T-helper 2 cell treated with Interferon-gamma antibody and Interleukin-4, amounts not matched to agents 100 ng/mL and 5 ng/mL, for 36 hours (primary cell): ENCODE results near the gene NRCAM. TPM values are rescaled to one million over a fixed set of nuclear protein-coding genes. Genes with fewer than 3 reads are reported as not detected.

ENCODE experiments used
- intact Hi-C: fragments of 100-400 bp; cut with micrococcal nuclease; formaldehyde crosslinking; loops from one replicate; pipeline ENCODE4 v1.15.1; 2023
- total RNA-seq: library from RNA; stranded (reverse); gene quantifications from 2 replicates; pipeline ENCODE4 v1.2.3, GENCODE V29; 2022

The NRCAM gene
- total RNA-seq, 1 donor from 2014 or later = not detected

DNA sequence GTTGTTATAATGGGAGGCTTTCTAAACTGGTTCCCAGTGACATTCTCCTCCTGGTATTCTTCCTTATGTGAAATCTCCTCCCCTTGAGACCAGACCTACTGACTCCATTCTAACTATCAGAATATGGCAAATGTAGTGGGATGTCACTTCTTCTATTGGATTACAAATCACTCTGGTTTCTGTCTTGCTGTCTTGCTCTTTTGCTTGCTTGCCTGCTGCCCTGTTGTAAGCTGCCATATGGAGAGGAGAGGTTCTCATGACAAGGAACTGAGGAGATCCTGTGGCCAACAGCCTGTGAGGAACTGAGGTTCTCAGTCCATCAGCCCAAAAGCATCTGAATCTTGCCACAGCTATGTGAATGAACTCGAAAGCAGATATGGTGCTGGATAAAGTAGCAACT, 4.7 kb upstream of the NRCAM start:
- intact Hi-C loops = loop anchor here (2.0 kb wide), 1 partner anchor 280 kb away; no protein-coding TSS in a partner anchor

DNA sequence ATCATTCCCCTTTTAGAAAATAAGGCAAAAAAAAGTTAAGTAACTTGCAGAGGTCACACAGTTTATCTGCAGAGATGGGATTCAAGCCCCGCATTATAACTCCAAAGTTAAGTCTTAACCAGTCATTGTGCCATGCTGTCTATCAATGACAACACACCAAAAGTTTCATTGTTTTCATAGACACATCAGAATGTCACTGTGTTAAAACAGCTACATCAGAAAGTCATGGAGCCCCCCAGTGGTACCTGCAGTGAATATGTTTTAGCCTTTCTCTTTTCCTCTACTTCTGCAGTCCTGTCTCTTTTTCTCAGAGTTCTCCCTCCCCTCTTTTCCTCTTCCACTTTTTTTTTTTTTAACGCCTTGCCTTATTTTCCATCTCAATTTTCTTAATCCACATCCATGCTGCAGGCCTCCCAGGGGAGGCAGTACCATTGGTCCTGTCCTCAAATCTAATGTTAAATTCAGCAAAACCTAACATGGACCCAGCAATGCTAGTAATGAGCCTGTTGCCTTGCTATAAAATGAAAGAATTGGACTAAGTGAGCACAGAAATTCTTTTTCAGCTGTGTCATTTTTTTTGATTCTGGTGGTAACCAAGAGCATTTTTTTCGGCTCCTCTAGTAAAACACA, 3.8 kb upstream of the NRCAM start:
- intact Hi-C loops = loop anchor here (2.0 kb wide), 1 partner anchor 279 kb away; no protein-coding TSS in a partner anchor

GRCh38 chr7:108457871-108458270, 1.6 kb upstream of the NRCAM start:
- intact Hi-C loops = no loop called here

- intact Hi-C loops = no loop called here
Measured at GRCh38 chr7:108456845-108457540, 757 bp upstream of the NRCAM start.

GRCh38 chr7:108455551-108455997, 662 bp downstream of the NRCAM start:
- intact Hi-C loops = no loop called here

GRCh38 chr7:108454674-108455550, 1.3 kb downstream of the NRCAM start:
- intact Hi-C loops = loop anchor here (5.0 kb wide), 1 partner anchor 42 kb away; no protein-coding TSS in a partner anchor

DNA sequence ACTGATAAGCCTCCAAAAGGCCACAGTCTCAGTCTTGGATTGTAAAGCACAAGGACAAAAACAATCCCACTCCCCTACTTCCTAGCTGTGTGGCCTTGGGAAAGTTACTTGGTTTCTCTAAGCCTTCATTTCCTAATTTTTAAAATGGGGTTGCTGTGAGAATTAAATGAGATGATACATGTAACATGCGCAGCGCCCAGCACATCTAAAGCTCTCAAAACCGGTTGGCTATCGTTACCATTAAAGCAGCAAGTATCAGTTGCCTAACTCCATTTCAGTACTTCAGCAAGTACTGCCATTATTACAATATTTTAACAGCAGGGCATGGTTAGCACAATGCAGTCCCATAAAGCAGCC, 1.9 kb downstream of the NRCAM start:
- intact Hi-C loops = loop anchor here (5.0 kb wide), 1 partner anchor 43 kb away; no protein-coding TSS in a partner anchor

DNA sequence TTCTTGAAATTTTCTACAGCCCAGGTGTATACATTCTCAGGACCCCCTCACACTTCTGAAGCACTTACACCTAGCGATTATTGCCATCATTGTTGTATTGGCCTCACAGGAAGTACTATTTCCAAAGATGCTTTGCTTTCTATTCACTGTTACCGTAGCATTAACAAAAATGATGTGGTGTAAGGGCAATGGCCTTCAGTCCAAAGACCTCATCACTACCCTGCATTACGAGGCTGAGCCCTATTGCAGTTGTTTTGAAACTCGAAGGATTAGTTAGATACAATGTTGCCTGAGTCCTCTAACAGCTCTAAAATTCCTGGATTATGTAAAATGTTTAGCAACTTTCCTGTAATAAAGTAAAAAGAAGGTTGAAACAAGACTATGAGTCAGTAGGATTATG, 2.9 kb downstream of the NRCAM start:
- intact Hi-C loops = loop anchor here (5.0 kb wide), 1 partner anchor 44 kb away; no protein-coding TSS in a partner anchor

GRCh38 chr7:108452707-108453106, 3.5 kb downstream of the NRCAM start:
- intact Hi-C loops = loop anchor here (5.0 kb wide), 1 partner anchor 45 kb away; no protein-coding TSS in a partner anchor

GRCh38 chr7:108451296-108451848, 4.9 kb downstream of the NRCAM start:
- intact Hi-C loops = loop anchor here (5.0 kb wide), 1 partner anchor 46 kb away; no protein-coding TSS in a partner anchor

- intact Hi-C loops = loop anchor here (5.0 kb wide), 1 partner anchor 47 kb away; no protein-coding TSS in a partner anchor
Measured at GRCh38 chr7:108450160-108450559, 6.1 kb downstream of the NRCAM start.

GRCh38 chr7:108449521-108449920, 6.7 kb downstream of the NRCAM start:
- intact Hi-C loops = no loop called here

- intact Hi-C loops = no loop called here
Measured at GRCh38 chr7:108448584-108449505, 7.4 kb downstream of the NRCAM start.

DNA sequence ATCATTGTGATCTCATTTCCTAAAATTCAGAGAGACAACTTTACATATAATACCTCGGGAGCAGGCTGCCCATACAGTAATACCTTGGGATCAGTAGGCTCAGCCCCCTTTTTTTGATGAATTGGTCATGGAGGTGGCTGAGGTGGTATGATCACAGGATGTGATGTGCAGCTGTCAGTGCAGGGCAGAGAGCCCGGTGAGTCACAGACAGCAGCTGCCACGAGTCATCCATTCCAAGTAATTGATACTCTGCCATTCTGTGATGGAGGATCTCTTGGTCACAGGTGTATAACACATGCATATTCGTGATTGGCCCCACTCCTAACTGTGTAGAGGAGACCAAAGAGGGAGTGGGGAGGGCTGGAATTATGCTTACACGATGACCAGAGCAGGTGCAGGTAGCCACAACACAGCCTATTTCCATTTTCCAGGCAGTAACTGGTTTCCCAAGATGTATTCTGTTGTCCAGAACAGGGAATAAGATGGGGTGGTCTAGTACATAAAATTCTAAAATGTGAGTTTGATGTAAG, 14.1 kb downstream of the NRCAM start:
- intact Hi-C loops = no loop called here

DNA sequence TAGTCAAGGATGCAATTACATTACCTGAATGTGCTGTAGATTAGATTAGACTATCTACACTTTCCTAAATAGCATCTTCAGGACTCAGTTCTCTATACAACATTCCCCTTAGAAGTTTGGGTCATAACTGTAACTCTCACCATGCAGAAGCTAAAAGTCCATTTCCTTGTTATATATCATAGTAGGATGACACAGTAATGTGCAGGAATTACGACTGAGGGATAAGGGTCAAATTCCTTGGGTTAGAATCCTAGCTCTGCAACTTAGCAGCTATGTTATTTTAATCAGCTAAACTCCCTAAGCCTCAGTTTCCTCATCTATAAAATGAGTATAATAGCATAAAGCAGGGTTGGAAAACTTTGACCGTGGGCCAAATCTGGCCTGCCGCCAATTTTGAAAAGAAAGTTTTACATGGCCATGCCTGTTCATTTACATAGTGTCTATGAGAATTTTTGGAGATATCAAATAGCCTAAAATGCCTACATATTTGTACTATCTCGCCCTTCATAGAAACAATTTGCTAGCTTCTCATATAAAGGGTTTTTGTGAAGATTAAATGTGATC, 14.8 kb downstream of the NRCAM start:
- intact Hi-C loops = no loop called here

DNA sequence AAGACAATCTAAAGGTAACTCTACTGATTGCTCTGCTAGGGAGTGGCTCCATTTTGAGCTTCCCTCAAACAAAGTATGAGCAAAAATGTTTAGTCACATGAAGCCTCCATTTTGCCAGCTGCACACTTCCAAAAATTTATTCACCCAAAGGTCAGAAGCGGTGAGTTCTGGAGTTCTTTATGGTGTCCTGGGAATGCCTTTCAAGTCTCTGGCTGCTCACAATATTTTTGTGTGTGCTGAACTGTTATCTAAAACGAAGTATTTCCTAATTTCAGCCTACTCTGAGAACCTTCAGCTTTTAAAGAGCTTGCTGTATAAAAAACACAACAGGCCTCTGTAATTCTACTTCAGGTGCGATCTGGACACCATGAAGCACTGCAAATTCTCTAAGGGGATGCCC, 15.6 kb downstream of the NRCAM start:
- intact Hi-C loops = no loop called here

- intact Hi-C loops = no loop called here
Measured at GRCh38 chr7:108436906-108437305, 19.3 kb downstream of the NRCAM start.

DNA sequence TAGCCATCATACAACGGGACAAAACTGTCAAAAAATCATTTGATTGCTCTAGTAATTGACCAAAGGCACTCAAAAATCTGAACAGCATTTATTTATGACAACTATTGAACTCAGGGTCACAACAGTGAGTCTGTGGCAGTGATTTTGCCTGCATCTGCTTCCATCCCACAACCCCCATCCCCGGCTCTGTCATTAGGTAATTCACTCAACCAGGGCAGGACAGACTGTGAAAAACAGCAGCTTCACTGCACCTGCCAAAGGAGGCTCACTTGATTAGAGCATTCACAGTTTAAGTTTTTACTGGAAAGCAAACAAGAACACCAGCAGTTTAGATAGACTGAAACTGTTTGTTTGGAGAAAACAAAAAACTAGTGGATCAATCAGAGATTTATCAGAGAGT, 22.2 kb downstream of the NRCAM start:
- intact Hi-C loops = no loop called here

DNA sequence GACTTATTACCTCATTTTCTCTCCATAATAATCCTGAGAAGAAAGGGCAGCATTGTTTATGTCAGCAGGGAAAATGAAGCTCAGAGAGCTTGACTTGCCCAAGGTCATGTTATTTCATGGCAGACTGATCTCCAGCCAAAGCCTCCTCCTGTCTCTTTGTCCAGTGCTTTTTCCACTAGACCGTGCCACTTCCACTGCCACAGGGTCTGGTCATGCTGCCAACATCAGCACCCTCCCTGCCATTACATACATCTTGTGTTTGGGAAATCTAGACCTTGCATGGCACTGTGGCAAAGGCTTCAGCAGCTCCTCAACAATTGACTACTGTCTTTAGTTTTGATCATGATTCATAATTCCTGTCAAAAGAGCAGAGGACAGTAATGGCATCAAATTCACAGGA, 25.1 kb downstream of the NRCAM start:
- intact Hi-C loops = no loop called here

- intact Hi-C loops = no loop called here
Measured at GRCh38 chr7:108430664-108431063, 25.6 kb downstream of the NRCAM start.
